ENCODE measurements around the gene SPATA2L.
A peak's percentile ranks its signal among the peaks of the same experiment; 100 is the strongest.

Gene SPATA2L

GRCh38 chr16:89717688-89718505 lies 16.4 kb upstream of the SPATA2L start:
- H3K27ac ChIP-seq (ENCODE audit: low read depth, low read length) = no peak overlapping the region
- H3K36me3 ChIP-seq (ENCODE audit: control insufficient read depth in 1 of 2, insufficient read depth in 2 of 2, low read length in 2 of 2) = peaks cover under 1 to 3% of the 10 kb centered on the region in 2 donors
- peaks cover 23 to 29% of the 10 kb centered on the region in 2 donors for H3K4me1 ChIP-seq (ENCODE audit: control insufficient read depth in 1 of 2, insufficient read depth in 2 of 2, low read length in 2 of 2)
- H3K9me3 ChIP-seq (ENCODE audit: control insufficient read depth in 1 of 2, low read length in 2 of 2) = no peaks in the 10 kb centered on the region
- no peaks in the 10 kb centered on the region for H3K27me3 ChIP-seq (ENCODE audit: control insufficient read depth in 1 of 2, insufficient read depth in 2 of 2, low read length in 2 of 2)
- H3K4me3 ChIP-seq (ENCODE audit: low read depth in 1 of 2, low read length in 2 of 2) = no peak overlapping the region
- no peak overlapping the region for H3K9ac ChIP-seq (ENCODE audit: low read depth in 1 of 2, low read length in 2 of 2)

DNA sequence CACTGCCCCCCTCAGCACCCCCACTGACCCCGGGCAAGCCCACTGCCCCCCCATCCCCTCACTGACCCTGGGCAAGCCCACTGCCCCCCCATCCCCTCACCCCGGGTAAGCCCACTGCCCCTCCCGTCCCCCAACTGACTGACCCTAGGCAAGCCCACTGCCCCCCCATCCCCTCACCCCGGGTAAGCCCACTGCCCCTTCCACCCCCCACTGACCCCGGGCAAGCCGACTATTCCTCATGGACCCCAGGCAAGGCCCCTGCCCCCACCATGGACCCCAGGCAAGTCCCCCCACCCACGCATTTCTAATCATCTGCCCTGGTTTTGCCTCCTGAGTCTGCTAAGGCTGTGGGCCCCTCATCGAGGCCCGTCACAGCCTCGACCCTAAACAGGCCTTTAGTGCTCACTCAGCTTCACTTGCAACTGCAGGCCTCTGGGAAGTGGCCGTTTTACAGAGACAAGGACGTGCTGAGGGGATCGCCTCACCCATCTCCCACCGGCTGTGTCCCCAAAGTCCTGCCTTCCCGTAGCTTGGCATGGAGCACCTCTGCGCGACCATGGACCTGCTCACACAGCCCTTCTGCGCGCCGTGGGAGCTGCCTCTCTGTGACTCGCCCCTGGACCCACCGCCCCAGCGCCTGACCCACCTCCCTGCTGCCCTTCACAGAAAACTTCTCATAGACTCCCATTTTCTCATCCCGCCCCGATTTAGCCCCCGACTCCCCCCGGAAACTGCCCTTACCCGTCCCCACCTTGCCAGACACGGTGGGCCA lies 15.6 kb upstream of the SPATA2L start:
- Histone ChIP-seq H3K27ac (ENCODE audit: low read depth, low read length) (no peak overlapping the region), H3K4me1 (ENCODE audit: control insufficient read depth in 1 of 2, insufficient read depth in 2 of 2, low read length in 2 of 2) (peaks cover 21% of the 10 kb centered on the region in 2 donors), H3K9me3 (ENCODE audit: control insufficient read depth in 1 of 2, low read length in 2 of 2) (no peaks in the 10 kb centered on the region), H3K4me3 (ENCODE audit: low read depth in 1 of 2, low read length in 2 of 2) (no peak overlapping the region), H3K9ac (ENCODE audit: low read depth in 1 of 2, low read length in 2 of 2) (no peak overlapping the region), H3K36me3 (ENCODE audit: control insufficient read depth in 1 of 2, insufficient read depth in 2 of 2, low read length in 2 of 2) (no peaks in the 10 kb centered on the region), H3K27me3 (ENCODE audit: control insufficient read depth in 1 of 2, insufficient read depth in 2 of 2, low read length in 2 of 2) (no peaks in the 10 kb centered on the region)

- Histone ChIP-seq H3K27me3 (ENCODE audit: control insufficient read depth in 1 of 2, insufficient read depth in 2 of 2, low read length in 2 of 2) (no peaks in the 10 kb centered on the region), H3K9ac (ENCODE audit: low read depth in 1 of 2, low read length in 2 of 2) (no peak overlapping the region), H3K27ac (ENCODE audit: low read depth, low read length) (no peak overlapping the region), H3K9me3 (ENCODE audit: control insufficient read depth in 1 of 2, low read length in 2 of 2) (no peaks in the 10 kb centered on the region), H3K36me3 (ENCODE audit: control insufficient read depth in 1 of 2, insufficient read depth in 2 of 2, low read length in 2 of 2) (no peaks in the 10 kb centered on the region), H3K4me3 (ENCODE audit: low read depth in 1 of 2, low read length in 2 of 2) (no peak overlapping the region), H3K4me1 (ENCODE audit: control insufficient read depth in 1 of 2, insufficient read depth in 2 of 2, low read length in 2 of 2) (peaks cover 21% of the 10 kb centered on the region in 2 donors)
Observed at GRCh38 chr16:89716493-89716892, 15.0 kb upstream of the SPATA2L start.

GRCh38 chr16:89712274-89712781 lies 10.8 kb upstream of the SPATA2L start:
- Histone ChIP-seq H3K27ac (ENCODE audit: low read depth, low read length) (no peak overlapping the region), H3K4me3 (ENCODE audit: low read depth in 1 of 2, low read length in 2 of 2) (peak overlapping the region; percentile 43 to 65), H3K27me3 (ENCODE audit: control insufficient read depth in 1 of 2, insufficient read depth in 2 of 2, low read length in 2 of 2) (no peaks in the 10 kb centered on the region), H3K36me3 (ENCODE audit: control insufficient read depth in 1 of 2, insufficient read depth in 2 of 2, low read length in 2 of 2) (no peaks in the 10 kb centered on the region), H3K9ac (ENCODE audit: low read depth in 1 of 2, low read length in 2 of 2) (peak overlapping the region; percentile 10 to 25), H3K9me3 (ENCODE audit: control insufficient read depth in 1 of 2, low read length in 2 of 2) (no peaks in the 10 kb centered on the region), H3K4me1 (ENCODE audit: control insufficient read depth in 1 of 2, insufficient read depth in 2 of 2, low read length in 2 of 2) (peaks cover 0 to 7% of the 10 kb centered on the region in 2 donors)

DNA sequence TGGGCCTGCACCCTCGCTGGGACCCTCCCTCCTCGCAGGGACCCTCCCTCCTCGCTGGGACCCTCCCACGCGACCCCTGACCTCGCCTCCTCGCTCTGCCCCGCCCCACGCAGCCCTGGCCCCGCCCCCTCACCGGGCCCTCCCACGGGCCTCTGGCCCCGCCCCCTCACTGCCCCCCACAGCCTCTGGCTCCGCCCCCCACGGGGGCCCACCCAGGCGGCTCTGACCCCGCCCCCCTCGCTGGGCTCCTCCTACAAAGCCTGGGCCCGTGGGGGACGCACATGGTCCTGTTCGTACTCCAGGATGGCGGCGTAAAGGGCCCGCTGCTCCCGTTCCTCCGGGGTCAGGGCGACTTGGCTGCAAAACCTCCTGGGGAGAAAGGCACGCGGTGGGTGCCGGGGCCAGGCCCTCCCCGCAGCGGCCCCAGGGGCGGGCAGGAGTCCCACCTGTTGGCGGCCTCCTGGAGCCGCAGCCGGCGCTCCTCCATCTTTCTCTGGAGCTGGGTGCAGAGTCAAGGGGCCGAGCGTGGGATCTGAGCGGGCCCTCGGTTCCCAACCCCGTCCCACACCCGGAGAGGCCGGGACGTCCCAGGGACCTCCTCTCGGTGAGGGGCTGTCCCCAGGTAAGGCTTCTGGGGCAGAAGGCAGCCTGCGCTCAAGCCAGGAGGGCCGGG lies 10.2 kb upstream of the SPATA2L start:
- Histone ChIP-seq H3K27ac (ENCODE audit: low read depth, low read length) (no peak overlapping the region), H3K4me1 (ENCODE audit: control insufficient read depth in 1 of 2, insufficient read depth in 2 of 2, low read length in 2 of 2) (peaks cover 0 to 7% of the 10 kb centered on the region in 2 donors), H3K9me3 (ENCODE audit: control insufficient read depth in 1 of 2, low read length in 2 of 2) (no peaks in the 10 kb centered on the region), H3K27me3 (ENCODE audit: control insufficient read depth in 1 of 2, insufficient read depth in 2 of 2, low read length in 2 of 2) (no peaks in the 10 kb centered on the region), H3K36me3 (ENCODE audit: control insufficient read depth in 1 of 2, insufficient read depth in 2 of 2, low read length in 2 of 2) (no peaks in the 10 kb centered on the region), H3K9ac (ENCODE audit: low read depth in 1 of 2, low read length in 2 of 2) (peak overlapping the region; percentile 10 to 25), H3K4me3 (ENCODE audit: low read depth in 1 of 2, low read length in 2 of 2) (peak overlapping the region; percentile 43 to 65)

DNA sequence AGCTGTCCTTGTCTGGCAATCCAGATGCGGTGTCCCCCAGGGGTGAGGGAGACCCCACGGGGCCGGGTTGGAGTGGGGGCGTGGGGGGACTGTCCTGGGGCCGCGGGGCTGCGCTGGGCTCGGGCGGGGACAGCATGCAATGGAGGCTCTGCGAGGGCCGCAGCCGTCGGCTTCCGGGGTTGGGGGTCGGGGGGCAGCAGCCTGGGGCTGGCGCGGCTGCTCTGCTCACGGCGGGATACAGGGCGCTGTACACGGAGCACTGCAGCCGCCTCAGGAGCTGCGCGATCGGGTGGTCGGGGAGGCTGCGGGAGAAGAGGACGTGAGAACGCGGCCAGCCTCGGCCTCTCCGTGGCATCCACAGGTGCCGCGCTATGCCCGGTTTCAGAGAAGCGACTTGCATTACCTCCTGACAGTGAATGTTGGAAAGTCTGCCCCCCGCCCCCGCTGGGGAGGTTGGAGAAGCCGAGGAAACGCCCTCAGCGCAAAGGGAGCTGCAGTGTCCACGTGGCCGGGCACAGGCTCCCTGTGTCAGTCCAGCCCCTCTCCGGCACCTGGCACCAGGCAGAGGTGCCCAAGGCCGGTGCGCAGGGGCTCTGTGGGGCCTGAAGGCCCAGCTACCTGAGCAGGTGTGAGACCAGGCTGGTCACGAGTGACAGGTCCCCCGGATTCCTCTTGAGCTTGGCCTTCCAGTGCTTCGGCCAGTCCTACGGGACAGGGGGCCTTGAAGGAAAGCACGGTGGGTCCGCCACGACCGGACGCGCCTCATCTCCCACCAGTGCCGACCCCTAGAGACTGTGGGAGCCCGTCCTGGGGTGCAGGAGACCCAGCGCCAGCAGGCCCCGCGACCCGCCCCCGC lies 9.4 kb upstream of the SPATA2L start:
- Histone ChIP-seq H3K36me3 (ENCODE audit: control insufficient read depth in 1 of 2, insufficient read depth in 2 of 2, low read length in 2 of 2) (no peaks in the 10 kb centered on the region), H3K27me3 (ENCODE audit: control insufficient read depth in 1 of 2, insufficient read depth in 2 of 2, low read length in 2 of 2) (no peaks in the 10 kb centered on the region), H3K4me1 (ENCODE audit: control insufficient read depth in 1 of 2, insufficient read depth in 2 of 2, low read length in 2 of 2) (peaks cover 0 to 13% of the 10 kb centered on the region in 2 donors), H3K9ac (ENCODE audit: low read depth in 1 of 2, low read length in 2 of 2) (no peak overlapping the region), H3K4me3 (ENCODE audit: low read depth in 1 of 2, low read length in 2 of 2) (no peak overlapping the region), H3K27ac (ENCODE audit: low read depth, low read length) (no peak overlapping the region), H3K9me3 (ENCODE audit: control insufficient read depth in 1 of 2, low read length in 2 of 2) (no peaks in the 10 kb centered on the region)

DNA sequence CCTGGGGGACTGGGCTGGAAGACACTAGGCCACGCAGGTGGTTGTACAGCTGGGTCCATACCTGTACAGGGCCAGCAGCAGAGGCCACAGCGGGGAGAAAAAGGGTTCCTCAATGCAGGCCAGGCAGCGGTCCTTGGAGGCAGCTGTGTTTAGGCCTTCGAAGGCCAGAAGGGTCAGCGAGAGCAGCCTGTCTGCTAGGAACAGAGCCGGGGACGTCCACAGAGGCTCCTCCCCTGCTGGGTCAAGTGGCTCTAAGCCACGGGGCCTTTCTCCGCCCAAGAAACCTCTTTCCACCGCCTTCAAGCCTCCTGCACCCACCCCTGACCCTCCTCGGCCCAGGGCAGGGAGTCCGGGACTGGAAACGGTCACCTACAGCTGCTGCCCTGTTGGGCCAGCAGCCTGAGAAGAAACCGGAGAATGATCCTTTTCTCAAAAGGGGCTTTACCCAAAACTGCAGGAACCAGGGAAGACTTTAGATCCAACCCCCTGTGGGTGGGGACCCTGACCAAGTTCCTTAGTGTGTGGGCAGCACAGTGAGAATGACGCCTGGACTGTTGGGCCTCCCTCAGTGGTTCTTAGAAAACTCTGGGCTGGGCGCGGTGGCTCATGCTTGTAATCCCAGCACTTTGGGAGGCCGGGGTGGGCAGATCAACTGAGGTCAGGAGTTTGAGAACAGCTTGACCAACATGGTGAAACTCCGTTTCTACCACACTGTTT lies 8.4 kb upstream of the SPATA2L start:
- Histone ChIP-seq H3K27me3 (ENCODE audit: control insufficient read depth in 1 of 2, insufficient read depth in 2 of 2, low read length in 2 of 2) (no peaks in the 10 kb centered on the region), H3K9ac (ENCODE audit: low read depth in 1 of 2, low read length in 2 of 2) (no peak overlapping the region), H3K4me1 (ENCODE audit: control insufficient read depth in 1 of 2, insufficient read depth in 2 of 2, low read length in 2 of 2) (peaks cover 0 to 14% of the 10 kb centered on the region in 2 donors), H3K9me3 (ENCODE audit: control insufficient read depth in 1 of 2, low read length in 2 of 2) (no peaks in the 10 kb centered on the region), H3K4me3 (ENCODE audit: low read depth in 1 of 2, low read length in 2 of 2) (no peak overlapping the region), H3K27ac (ENCODE audit: low read depth, low read length) (no peak overlapping the region), H3K36me3 (ENCODE audit: control insufficient read depth in 1 of 2, insufficient read depth in 2 of 2, low read length in 2 of 2) (no peaks in the 10 kb centered on the region)

DNA sequence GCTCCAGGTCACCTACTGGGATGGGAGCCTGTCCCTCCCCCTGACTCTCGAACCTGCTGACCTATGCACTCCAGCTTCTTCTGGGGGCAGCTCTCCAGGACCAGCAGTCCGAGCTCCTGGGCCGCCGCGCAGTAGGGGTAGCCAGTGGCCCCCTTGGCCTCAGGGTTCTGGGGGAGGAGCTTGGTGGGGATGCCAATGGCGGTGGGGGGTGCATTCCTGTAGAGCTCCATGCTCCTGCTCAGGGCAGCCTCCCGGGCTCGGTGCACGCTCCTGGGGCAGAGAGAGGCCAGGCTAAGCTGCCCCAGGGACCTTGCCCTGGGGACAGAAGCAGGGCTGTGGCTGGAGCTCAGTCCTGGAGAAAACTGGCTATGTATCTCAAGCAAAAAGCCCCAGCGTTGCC lies 7.7 kb upstream of the SPATA2L start:
- Histone ChIP-seq H3K9ac (ENCODE audit: low read depth in 1 of 2, low read length in 2 of 2) (no peak overlapping the region), H3K4me3 (ENCODE audit: low read depth in 1 of 2, low read length in 2 of 2) (no peak overlapping the region)

GRCh38 chr16:89708481-89708931 lies 7.0 kb upstream of the SPATA2L start:
- Histone ChIP-seq H3K36me3 (ENCODE audit: control insufficient read depth in 1 of 2, insufficient read depth in 2 of 2, low read length in 2 of 2) (no peaks in the 10 kb centered on the region), H3K4me3 (ENCODE audit: low read depth in 1 of 2, low read length in 2 of 2) (no peak overlapping the region), H3K9ac (ENCODE audit: low read depth in 1 of 2, low read length in 2 of 2) (no peak overlapping the region), H3K27me3 (ENCODE audit: control insufficient read depth in 1 of 2, insufficient read depth in 2 of 2, low read length in 2 of 2) (no peaks in the 10 kb centered on the region), H3K27ac (ENCODE audit: low read depth, low read length) (no peak overlapping the region), H3K4me1 (ENCODE audit: control insufficient read depth in 1 of 2, insufficient read depth in 2 of 2, low read length in 2 of 2) (peaks cover 0 to 14% of the 10 kb centered on the region in 2 donors), H3K9me3 (ENCODE audit: control insufficient read depth in 1 of 2, low read length in 2 of 2) (no peaks in the 10 kb centered on the region)

More for the DNA sequence above, 7.7 kb upstream of the SPATA2L start:
- H3K4me1 ChIP-seq (ENCODE audit: control insufficient read depth in 1 of 2, insufficient read depth in 2 of 2, low read length in 2 of 2) = peaks cover 0 to 14% of the 10 kb centered on the region in 2 donors
- H3K27ac ChIP-seq (ENCODE audit: low read depth, low read length) = no peak overlapping the region
- no peaks in the 10 kb centered on the region for H3K9me3 ChIP-seq (ENCODE audit: control insufficient read depth in 1 of 2, low read length in 2 of 2)
- no peaks in the 10 kb centered on the region for H3K36me3 ChIP-seq (ENCODE audit: control insufficient read depth in 1 of 2, insufficient read depth in 2 of 2, low read length in 2 of 2)
- no peaks in the 10 kb centered on the region for H3K27me3 ChIP-seq (ENCODE audit: control insufficient read depth in 1 of 2, insufficient read depth in 2 of 2, low read length in 2 of 2)
